ENCODE measurements around the gene THPO.

Gene THPO

GRCh38 chr3:184384342-184384741 is 6.3 kb upstream of the THPO start:
- no peak for DNase-seq

GRCh38 chr3:184383033-184383740 is 5.2 kb upstream of the THPO start:
- no peak for DNase-seq

- DNase-seq, result no peak
Measured at GRCh38 chr3:184382326-184383032, 4.5 kb upstream of the THPO start.

GRCh38 chr3:184381261-184382224 is 3.5 kb upstream of the THPO start:
- no peak for DNase-seq

GRCh38 chr3:184380627-184381260 is 2.7 kb upstream of the THPO start:
- DNase-seq, result no peak

GRCh38 chr3:184380185-184380626 is 2.2 kb upstream of the THPO start:
- no peak for DNase-seq

GRCh38 chr3:184379358-184380184 is 1.6 kb upstream of the THPO start, which contains the start of gene CHRD:
Gene CHRD (plus strand): TSS chr3:184380054. CDS start chr3:184380319, 265 bp downstream.
- no peak for DNase-seq

GRCh38 chr3:184378651-184379357 is 797 bp upstream of the THPO start:
- DNase-seq, result no peak

- no peak for DNase-seq
Measured at GRCh38 chr3:184377374-184377773, 633 bp downstream of the THPO start.

GRCh38 chr3:184375747-184376461 is 2.1 kb downstream of the THPO start:
- DNase-seq, result no peak

- no peak for DNase-seq
Measured at GRCh38 chr3:184373422-184373821, 4.6 kb downstream of the THPO start.

- no peak for DNase-seq
Measured at GRCh38 chr3:184372911-184373310, 5.1 kb downstream of the THPO start.

GRCh38 chr3:184372296-184372821 is 5.6 kb downstream of the THPO start:
- no peak for DNase-seq

GRCh38 chr3:184371570-184372018 is 6.4 kb downstream of the THPO start:
- peak; percentile 83 for DNase-seq

- no peak for DNase-seq
Measured at GRCh38 chr3:184368586-184369183, 9.3 kb downstream of the THPO start.

- DNase-seq, result no peak
Measured at GRCh38 chr3:184368116-184368515, 9.9 kb downstream of the THPO start.

GRCh38 chr3:184366619-184367289 is 11.3 kb downstream of the THPO start:
- DNase-seq, result no peak

GRCh38 chr3:184362668-184363546 is 15.1 kb downstream of the THPO start:
- DNase-seq, result peak; percentile 88
